Hepatocyte (in vitro differentiated cells): ENCODE data around the gene CLIC4.

Source experiments
- CTCF ChIP-seq: fragments of 200-600 bp; sonication (generic); IDR thresholded peaks from 2 replicates; pipeline ENCODE4 v1.5.1; 2016; ENCODE audit warnings: antibody characterized with exemption, mild to moderate bottlenecking; ENCODE audit not compliant: poor library complexity
- EZH2 ChIP-seq: fragments of 200-600 bp; sonication (generic); IDR thresholded peaks from 2 replicates; pipeline ENCODE4 v1.6.1; 2016; ENCODE audit warnings: antibody characterized with exemption, mild to moderate bottlenecking, borderline replicate concordance
- EZH2phosphoT487 ChIP-seq: fragments of 200-600 bp; sonication (generic); IDR thresholded peaks from one replicate; pipeline ENCODE4 v1.6.1; 2018; ENCODE audit warnings: antibody characterized with exemption, mild to moderate bottlenecking, low read depth, moderate library complexity; ENCODE audit not compliant: unreplicated experiment, severe bottlenecking

- TF ChIP-seq CTCF (no peak), EZH2 (no peak), EZH2phosphoT487 (no peak)
Observed at GRCh38 chr1:24866211-24867083, 121.2 kb downstream of the CLIC4 start.
